ENCODE measurements around the gene ESYT2. TPM values are rescaled to one million over a fixed set of nuclear protein-coding genes. Genes with fewer than 3 reads are reported as not detected.

Gene ESYT2
- total RNA-seq, 1 experiment from 2014 or later, result 162 TPM

DNA sequence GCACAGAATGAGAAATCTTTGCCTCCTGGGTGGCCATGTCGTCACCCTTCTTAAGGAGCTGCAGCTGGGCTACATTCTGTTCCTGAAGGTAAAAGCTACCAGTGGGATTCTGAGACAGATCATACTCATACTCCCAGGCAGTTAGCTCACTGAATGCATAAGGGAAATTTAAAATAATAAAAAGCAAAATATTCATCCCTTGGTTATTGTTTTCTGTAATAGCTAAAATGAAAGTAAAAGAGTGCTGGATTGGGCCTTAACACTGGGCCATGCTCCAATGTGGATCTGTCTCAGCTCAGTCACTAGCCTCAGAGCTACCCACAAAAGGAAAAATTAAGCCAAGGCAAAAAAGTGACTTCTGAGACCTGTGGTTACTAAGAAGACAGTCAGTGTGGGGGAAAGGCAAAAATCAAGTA, 18.1 kb upstream of the ESYT2 start:
- no peak for DNase-seq
- Histone ChIP-seq H3K9me3 (ENCODE audit: insufficient read depth, low read depth) (peaks cover 16% of the 10 kb centered on the region), H3K79me2 (ENCODE audit: low read depth) (no peaks in the 10 kb centered on the region), H3K9me2 (ENCODE audit: insufficient read depth) (no peaks in the 10 kb centered on the region), H3K4me2 (no peak overlapping the region), H2AFZ (no peak overlapping the region), H3K27ac (no peak overlapping the region), H3K36me3 (ENCODE audit: low read depth) (no peaks in the 10 kb centered on the region), H3F3A (ENCODE audit: insufficient read depth, low read depth) (no peaks in the 10 kb centered on the region), H3K4me3 (no peak overlapping the region), H3K27me3 (ENCODE audit: insufficient read depth, low read depth) (no peaks in the 10 kb centered on the region), H4K20me1 (ENCODE audit: insufficient read depth) (no peaks in the 10 kb centered on the region), H3K4me1 (replicated peaks; ENCODE audit: insufficient read depth) (no peaks in the 10 kb centered on the region)
- intact Hi-C loops (cut with micrococcal nuclease; ENCODE audit: unreplicated experiment), result no loop called here
- ChIA-PET CTCF (interaction anchor here (0.6 kb wide), 1 partner anchor 16 kb away, joined by 3 read pairs; no protein-coding TSS in a partner anchor), POLR2A (ENCODE audit: unreplicated experiment) (no interaction called here)
- no TSS peak for BruUV-seq (replicated peaks)
- no peak for TF ChIP-seq EZH2 (IDR thresholded peaks at IDR 0.05; ENCODE audit: low read depth)
- TF ChIP-seq, protein P1, sequence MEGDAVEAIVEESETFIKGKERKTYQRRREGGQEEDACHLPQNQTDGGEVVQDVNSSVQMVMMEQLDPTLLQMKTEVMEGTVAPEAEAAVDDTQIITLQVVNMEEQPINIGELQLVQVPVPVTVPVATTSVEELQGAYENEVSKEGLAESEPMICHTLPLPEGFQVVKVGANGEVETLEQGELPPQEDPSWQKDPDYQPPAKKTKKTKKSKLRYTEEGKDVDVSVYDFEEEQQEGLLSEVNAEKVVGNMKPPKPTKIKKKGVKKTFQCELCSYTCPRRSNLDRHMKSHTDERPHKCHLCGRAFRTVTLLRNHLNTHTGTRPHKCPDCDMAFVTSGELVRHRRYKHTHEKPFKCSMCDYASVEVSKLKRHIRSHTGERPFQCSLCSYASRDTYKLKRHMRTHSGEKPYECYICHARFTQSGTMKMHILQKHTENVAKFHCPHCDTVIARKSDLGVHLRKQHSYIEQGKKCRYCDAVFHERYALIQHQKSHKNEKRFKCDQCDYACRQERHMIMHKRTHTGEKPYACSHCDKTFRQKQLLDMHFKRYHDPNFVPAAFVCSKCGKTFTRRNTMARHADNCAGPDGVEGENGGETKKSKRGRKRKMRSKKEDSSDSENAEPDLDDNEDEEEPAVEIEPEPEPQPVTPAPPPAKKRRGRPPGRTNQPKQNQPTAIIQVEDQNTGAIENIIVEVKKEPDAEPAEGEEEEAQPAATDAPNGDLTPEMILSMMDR (conservative IDR thresholded peaks at IDR 0.05), result no peak

DNA sequence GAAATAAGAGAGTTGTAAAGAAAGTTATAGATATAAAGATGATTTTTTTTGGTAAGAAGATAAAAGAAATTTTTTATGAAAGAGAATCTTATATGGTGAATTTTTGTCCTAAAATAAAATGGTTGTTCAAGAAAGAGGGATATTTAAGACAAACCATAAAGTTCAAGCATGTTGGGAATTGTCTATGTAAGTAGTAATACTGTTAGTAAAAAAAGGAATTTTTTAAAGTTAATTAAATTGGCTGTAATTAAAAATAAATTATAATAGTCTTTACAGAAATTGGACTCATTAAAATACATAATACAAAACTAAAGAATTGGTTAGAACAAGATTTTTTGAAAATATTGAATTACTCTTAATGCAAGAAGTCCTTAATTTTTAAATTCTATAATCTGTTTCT, 17.0 kb upstream of the ESYT2 start:
- Histone ChIP-seq H3K9me2 (ENCODE audit: insufficient read depth) (no peaks in the 10 kb centered on the region), H4K20me1 (ENCODE audit: insufficient read depth) (no peaks in the 10 kb centered on the region), H3K36me3 (ENCODE audit: low read depth) (no peaks in the 10 kb centered on the region), H2AFZ (no peak overlapping the region), H3K27ac (no peak overlapping the region), H3K4me3 (no peak overlapping the region), H3K4me2 (no peak overlapping the region), H3K9me3 (ENCODE audit: insufficient read depth, low read depth) (peaks cover 16% of the 10 kb centered on the region), H3K27me3 (ENCODE audit: insufficient read depth, low read depth) (no peaks in the 10 kb centered on the region), H3K4me1 (replicated peaks; ENCODE audit: insufficient read depth) (no peaks in the 10 kb centered on the region), H3K79me2 (ENCODE audit: low read depth) (no peaks in the 10 kb centered on the region), H3F3A (ENCODE audit: insufficient read depth, low read depth) (no peaks in the 10 kb centered on the region)
- no TSS peak for BruUV-seq (replicated peaks)
- intact Hi-C loops (cut with micrococcal nuclease; ENCODE audit: unreplicated experiment), result no loop called here
- ChIA-PET POLR2A (ENCODE audit: unreplicated experiment) (no interaction called here), CTCF (no interaction called here)
- TF ChIP-seq, protein P1 (conservative IDR thresholded peaks at IDR 0.05), result no peak
- TF ChIP-seq EZH2 (IDR thresholded peaks at IDR 0.05; ENCODE audit: low read depth), result no peak
- DNase-seq, result no peak

DNA sequence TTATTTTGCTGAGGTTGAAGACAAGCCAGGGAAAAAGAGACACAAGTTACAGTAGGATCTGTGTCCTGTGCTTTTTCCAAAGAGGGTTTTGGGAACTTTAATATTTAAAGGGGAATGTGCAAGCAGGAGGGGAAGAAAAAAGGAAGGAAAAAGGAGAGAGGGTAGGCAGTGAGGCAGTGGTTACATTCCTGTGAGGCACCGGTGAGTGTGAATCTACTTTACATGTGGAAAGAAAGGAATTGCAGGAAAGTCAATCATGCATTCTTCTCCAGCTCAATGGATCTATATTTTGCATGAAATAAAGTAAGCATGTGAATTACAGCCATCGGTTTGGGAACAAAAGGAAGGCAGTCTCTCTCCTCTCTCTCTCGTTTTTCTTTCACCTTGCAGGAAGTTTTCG, 14.5 kb upstream of the ESYT2 start:
- H3K36me3 ChIP-seq (ENCODE audit: low read depth), result no peaks in the 10 kb centered on the region
- no peak overlapping the region for H3K27ac ChIP-seq
- CTCF ChIA-PET, result no interaction called here
- no peaks in the 10 kb centered on the region for H3K79me2 ChIP-seq (ENCODE audit: low read depth)
- H2AFZ ChIP-seq, result no peak overlapping the region
- H3K4me1 ChIP-seq (replicated peaks; ENCODE audit: insufficient read depth), result no peaks in the 10 kb centered on the region
- no peak overlapping the region for H3K4me3 ChIP-seq
- TF ChIP-seq, protein P1 (conservative IDR thresholded peaks at IDR 0.05), result no peak
- no peak for TF ChIP-seq EZH2 (IDR thresholded peaks at IDR 0.05; ENCODE audit: low read depth)
- no TSS peak for BruUV-seq (replicated peaks)
- H3K9me3 ChIP-seq (ENCODE audit: insufficient read depth, low read depth), result peaks cover 16% of the 10 kb centered on the region
- no peaks in the 10 kb centered on the region for H3F3A ChIP-seq (ENCODE audit: insufficient read depth, low read depth)
- no peak for DNase-seq
- no peaks in the 10 kb centered on the region for H4K20me1 ChIP-seq (ENCODE audit: insufficient read depth)
- H3K9me2 ChIP-seq (ENCODE audit: insufficient read depth), result no peaks in the 10 kb centered on the region
- intact Hi-C loops (cut with micrococcal nuclease; ENCODE audit: unreplicated experiment), result no loop called here
- H3K4me2 ChIP-seq, result no peak overlapping the region
- no peaks in the 10 kb centered on the region for H3K27me3 ChIP-seq (ENCODE audit: insufficient read depth, low read depth)
- POLR2A ChIA-PET (ENCODE audit: unreplicated experiment), result no interaction called here
